A549 (cell line): ENCODE measurements around the gene TUBB6. TPM values are rescaled to one million over a fixed set of nuclear protein-coding genes. Genes with fewer than 3 reads are reported as not detected.
A peak's percentile ranks its signal among the peaks of the same experiment; 100 is the strongest.

ENCODE experiments used
- ATAC-seq, 2 experiments: fragments of 200-7000 bp in 1 of 2; fragments of >200 bp in 1 of 2; cut with Nextera tagmentation in 1 of 2; cut with Tn5 transposase in 1 of 2; 3 replicates each; pipeline versions ENCODE4 v1.8.0 to v1.9.1; 2018 to 2020; ENCODE audit warnings: mild to moderate bottlenecking in 1 of 2, moderate library complexity in 1 of 2
- CTCF ChIA-PET: fragments of 300-600 bp; sonication (Branson Sonifier 250); formaldehyde crosslinking; extraction: SDS; loops from one replicate; lab custom pipeline; 2021; ENCODE audit warnings: antibody characterized with exemption, inconsistent platforms; lab: Yijun Ruan, JAX
- POLR2A ChIA-PET: fragments of 350-600 bp; formaldehyde crosslinking; extraction: SDS; loops from one replicate; lab custom pipeline; 2021; ENCODE audit warnings: antibody characterized with exemption, inconsistent platforms; lab: Yijun Ruan, JAX
- DNase-seq, 2 experiments: peaks; one replicate each; pipeline versions ENCODE4 v3.0.0 to v3.0.0-alpha.2; 2011 to 2016; ENCODE audit warnings: low read depth in 1 of 2, low spot score in 1 of 2
- FAIRE-seq: peaks from 2 replicates; lab custom pipeline; 2011; peaks lifted over from hg19 to GRCh38; lab: Jason Lieb, UNC
- H3K27ac ChIP-seq, 2 experiments: fragments of >200 bp; sonication (Bioruptor Twin); formaldehyde crosslinking; 3 replicates each; pipeline ENCODE4 v1.5.1; 2016 to 2017
- H3K4me1 ChIP-seq: fragments of >200 bp; sonication (Bioruptor Twin); formaldehyde crosslinking; 3 replicates; pipeline ENCODE4 v1.6.1; 2016
- H3K4me2 ChIP-seq: fragments of >200 bp; sonication (Bioruptor Twin); formaldehyde crosslinking; 3 replicates; pipeline ENCODE4 v1.6.1; 2016
- H3K4me3 ChIP-seq: fragments of >200 bp; sonication (Bioruptor Twin); formaldehyde crosslinking; 3 replicates; pipeline ENCODE4 v1.5.1; 2016
- H3K9me3 ChIP-seq: fragments of >200 bp; sonication (Bioruptor Twin); formaldehyde crosslinking; 3 replicates; pipeline ENCODE4 v1.6.1; 2016
- BHLHE40 ChIP-seq: IDR thresholded peaks from 2 replicates; pipeline ENCODE4 v1.6.1; 2012; ENCODE audit warnings: low read depth, low read length, inconsistent platforms
- CBX8 ChIP-seq: fragments of 200-600 bp; sonication (generic); IDR thresholded peaks from 2 replicates; pipeline ENCODE4 v1.6.1; 2016
- CEBPB ChIP-seq, 2 experiments: fragments of >200 bp in 1 of 2; sonication (Bioruptor Twin) in 1 of 2; formaldehyde crosslinking in 1 of 2; IDR thresholded peaks; 2 replicates each; pipeline ENCODE4 v1.6.1; 2012 to 2016
- JUN ChIP-seq, 2 experiments: fragments of >200 bp; sonication (Bioruptor Twin); formaldehyde crosslinking; IDR thresholded peaks; 2 replicates in 1 of 2; 3 replicates in 1 of 2; pipeline ENCODE4 v1.6.1; 2016 to 2017
- NPAS2 ChIP-seq: fragments of 250-450 bp; sonication (Bioruptor Pico); IDR thresholded peaks from 2 replicates; pipeline ENCODE4 v1.8.0; 2022; ENCODE audit warnings: mild to moderate bottlenecking, moderate library complexity, borderline replicate concordance
- POLR2A ChIP-seq: IDR thresholded peaks from 2 replicates; pipeline ENCODE4 v1.6.1; 2012; ENCODE audit warnings: mild to moderate bottlenecking, low read length
- RARB ChIP-seq: fragments of 250-450 bp; sonication (Bioruptor Pico); IDR thresholded peaks from 2 replicates; pipeline ENCODE4 v1.8.0; 2021; ENCODE audit warnings: mild to moderate bottlenecking, moderate library complexity
- RCOR1 ChIP-seq: fragments of 150-350 bp; IDR thresholded peaks from 2 replicates; pipeline ENCODE4 v1.6.1; 2014; ENCODE audit warnings: antibody characterized with exemption, low read length, low read depth
- RFX5 ChIP-seq: fragments of 450-650 bp; IDR thresholded peaks from 2 replicates; pipeline ENCODE4 v1.7.1; 2014; ENCODE audit warnings: antibody characterized with exemption, mild to moderate bottlenecking, moderate library complexity
- TFCP2L1 ChIP-seq: fragments of 250-450 bp; sonication (Bioruptor Pico); IDR thresholded peaks from 2 replicates; pipeline ENCODE4 v1.5.0; 2021; ENCODE audit warnings: mild to moderate bottlenecking
- ZFP36 ChIP-seq: fragments of 450-650 bp; IDR thresholded peaks from 2 replicates; pipeline ENCODE4 v1.6.1; 2014; ENCODE audit warnings: borderline replicate concordance; ENCODE audit not compliant: partially characterized antibody
- WGBS: methylation state at CpG from one replicate; pipeline ENCODE4 v1.1.6; 2017; ENCODE audit errors: missing lambda C conversion rate; 5-methylcytosine and 5-hydroxymethylcytosine counted together
- polyA plus RNA-seq, 4 experiments: library from polyadenylated mRNA; depleted of rRNA in 3 of 4; stranded (reverse); fragments of >200 nt; fragmentation: RNase III in 1 of 4; extraction: RNeasy Plus Mini Kit Qiagen cat#74134 plus additional on column Dnase treatment in 1 of 4; gene quantifications; 2 replicates in 3 of 4; 3 replicates in 1 of 4; pipeline ENCODE4 v1.2.3, GENCODE V29; 2011 to 2017
- TF ChIP-seq, protein P1 (sequence below): fragments of >200 bp; sonication (Bioruptor Twin); formaldehyde crosslinking; IDR thresholded peaks from 3 replicates; pipeline ENCODE4 v1.5.1; 2016
- TF ChIP-seq, protein P2 (sequence below): IDR thresholded peaks from 2 replicates; pipeline ENCODE4 v1.6.1; 2012
- TF ChIP-seq, protein P3 (sequence below): IDR thresholded peaks from 2 replicates; pipeline ENCODE4 v1.6.1; 2012; ENCODE audit warnings: low read depth, borderline replicate concordance
- TF ChIP-seq, protein P4 (sequence below): fragments of 450-650 bp; IDR thresholded peaks from 2 replicates; pipeline ENCODE4 v1.6.1; 2014; ENCODE audit warnings: antibody characterized with exemption
- TF ChIP-seq, protein P5 (sequence below): fragments of 150-350 bp; IDR thresholded peaks from 2 replicates; pipeline ENCODE4 v1.6.1; 2014; ENCODE audit warnings: low read depth, mild to moderate bottlenecking, low read length
- TF ChIP-seq, protein P6 (sequence below): fragments of >200 bp; sonication (Bioruptor Twin); formaldehyde crosslinking; IDR thresholded peaks from 3 replicates; pipeline ENCODE4 v1.6.1; 2016

Gene TUBB6
- polyA plus RNA-seq, 2 of the 4 experiments (the other 2 are of a cell fraction) = 88.5 to 235 TPM

DNA sequence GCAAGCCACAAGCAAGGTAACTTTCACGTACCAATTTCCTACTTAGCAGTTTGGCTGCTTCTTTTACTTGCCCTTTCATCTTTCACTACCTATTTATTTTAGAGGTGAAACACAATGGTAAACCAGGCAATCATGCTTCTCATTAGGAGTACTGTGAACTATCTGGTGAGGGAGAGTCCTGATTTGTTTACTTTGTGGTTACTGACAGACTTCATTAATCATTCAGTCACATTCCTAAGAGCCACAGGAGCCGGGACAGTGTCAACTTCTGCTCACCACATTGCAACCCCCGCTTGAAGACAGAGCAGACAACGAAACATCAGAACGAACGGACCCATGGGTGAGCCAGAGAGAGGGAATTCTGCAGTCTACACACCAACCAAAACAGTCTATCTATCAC is 28.8 kb downstream of the TUBB6 start:
- no peak overlapping the region for H3K27ac ChIP-seq
- FAIRE-seq = no peak
- POLR2A ChIA-PET = no interaction called here
- ATAC-seq = peak in 1 of 2 experiments; percentile 21; a peak in 3 of 6 replicates
- no peak overlapping the region for H3K4me3 ChIP-seq
- peak overlapping the region; percentile 45; the same call in 2 of the 3 replicates for H3K4me2 ChIP-seq
- 30% methylated on average over 6 of the region's 6 CpGs for WGBS
- CTCF ChIA-PET = interaction anchor here (4.0 kb wide), 1 partner anchor 9 kb away, joined by 23 read pairs; no protein-coding TSS in a partner anchor
- TF ChIP-seq, protein P1, sequence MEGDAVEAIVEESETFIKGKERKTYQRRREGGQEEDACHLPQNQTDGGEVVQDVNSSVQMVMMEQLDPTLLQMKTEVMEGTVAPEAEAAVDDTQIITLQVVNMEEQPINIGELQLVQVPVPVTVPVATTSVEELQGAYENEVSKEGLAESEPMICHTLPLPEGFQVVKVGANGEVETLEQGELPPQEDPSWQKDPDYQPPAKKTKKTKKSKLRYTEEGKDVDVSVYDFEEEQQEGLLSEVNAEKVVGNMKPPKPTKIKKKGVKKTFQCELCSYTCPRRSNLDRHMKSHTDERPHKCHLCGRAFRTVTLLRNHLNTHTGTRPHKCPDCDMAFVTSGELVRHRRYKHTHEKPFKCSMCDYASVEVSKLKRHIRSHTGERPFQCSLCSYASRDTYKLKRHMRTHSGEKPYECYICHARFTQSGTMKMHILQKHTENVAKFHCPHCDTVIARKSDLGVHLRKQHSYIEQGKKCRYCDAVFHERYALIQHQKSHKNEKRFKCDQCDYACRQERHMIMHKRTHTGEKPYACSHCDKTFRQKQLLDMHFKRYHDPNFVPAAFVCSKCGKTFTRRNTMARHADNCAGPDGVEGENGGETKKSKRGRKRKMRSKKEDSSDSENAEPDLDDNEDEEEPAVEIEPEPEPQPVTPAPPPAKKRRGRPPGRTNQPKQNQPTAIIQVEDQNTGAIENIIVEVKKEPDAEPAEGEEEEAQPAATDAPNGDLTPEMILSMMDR = no peak
- no peak for DNase-seq
- no peaks in the 10 kb centered on the region for H3K9me3 ChIP-seq
- peaks cover 14% of the 10 kb centered on the region for H3K4me1 ChIP-seq

DNA sequence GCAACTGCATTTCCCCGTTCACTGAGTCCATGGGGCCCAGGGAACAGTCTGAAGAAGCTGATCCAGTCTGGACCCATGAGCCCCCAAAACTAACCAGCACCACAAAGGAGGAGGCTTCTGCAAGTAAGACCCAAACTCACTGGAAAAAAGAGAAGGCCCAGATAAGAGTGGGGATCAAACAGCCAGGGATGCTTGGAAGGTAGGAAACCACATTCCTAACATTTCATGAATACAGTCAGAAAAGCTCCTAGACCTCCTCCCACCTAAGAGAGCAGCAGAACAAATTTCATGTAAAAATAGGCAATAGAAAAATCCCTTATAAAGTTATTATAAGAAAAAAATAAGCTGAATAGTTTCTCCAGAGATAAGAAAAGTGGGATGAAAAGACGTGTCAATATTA is 30.3 kb downstream of the TUBB6 start:
- H3K27ac ChIP-seq = no peak overlapping the region
- H3K4me1 ChIP-seq = peaks cover 14% of the 10 kb centered on the region
- H3K4me3 ChIP-seq = no peak overlapping the region
- CTCF ChIA-PET = interaction anchor here (4.0 kb wide), 1 partner anchor 10 kb away, joined by 23 read pairs; no protein-coding TSS in a partner anchor
- WGBS = 86% methylated on average over 2 of the region's 2 CpGs
- H3K4me2 ChIP-seq = no peak overlapping the region
- DNase-seq (no peak), FAIRE-seq (no peak)
- TF ChIP-seq, protein P2, sequence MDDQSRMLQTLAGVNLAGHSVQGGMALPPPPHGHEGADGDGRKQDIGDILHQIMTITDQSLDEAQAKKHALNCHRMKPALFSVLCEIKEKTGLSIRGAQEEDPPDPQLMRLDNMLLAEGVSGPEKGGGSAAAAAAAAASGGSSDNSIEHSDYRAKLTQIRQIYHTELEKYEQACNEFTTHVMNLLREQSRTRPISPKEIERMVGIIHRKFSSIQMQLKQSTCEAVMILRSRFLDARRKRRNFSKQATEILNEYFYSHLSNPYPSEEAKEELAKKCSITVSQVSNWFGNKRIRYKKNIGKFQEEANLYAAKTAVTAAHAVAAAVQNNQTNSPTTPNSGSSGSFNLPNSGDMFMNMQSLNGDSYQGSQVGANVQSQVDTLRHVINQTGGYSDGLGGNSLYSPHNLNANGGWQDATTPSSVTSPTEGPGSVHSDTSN = no peak
- TF ChIP-seq POLR2A (no peak), CEBPB (IDR thresholded peaks at IDR 0.05) (no peak), CBX8 (no peak), JUN (IDR thresholded peaks at IDR 0.05) (no peak), RFX5 (no peak), TFCP2L1 (CRISPR knock-in tag) (no peak), RCOR1 (no peak), ZFP36 (no peak), BHLHE40 (no peak), NPAS2 (CRISPR knock-in tag) (no peak), RARB (CRISPR knock-in tag) (no peak)
- TF ChIP-seq, protein P1 = no peak
- TF ChIP-seq, protein P3, sequence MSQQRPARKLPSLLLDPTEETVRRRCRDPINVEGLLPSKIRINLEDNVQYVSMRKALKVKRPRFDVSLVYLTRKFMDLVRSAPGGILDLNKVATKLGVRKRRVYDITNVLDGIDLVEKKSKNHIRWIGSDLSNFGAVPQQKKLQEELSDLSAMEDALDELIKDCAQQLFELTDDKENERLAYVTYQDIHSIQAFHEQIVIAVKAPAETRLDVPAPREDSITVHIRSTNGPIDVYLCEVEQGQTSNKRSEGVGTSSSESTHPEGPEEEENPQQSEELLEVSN = no peak
- TF ChIP-seq, protein P4, sequence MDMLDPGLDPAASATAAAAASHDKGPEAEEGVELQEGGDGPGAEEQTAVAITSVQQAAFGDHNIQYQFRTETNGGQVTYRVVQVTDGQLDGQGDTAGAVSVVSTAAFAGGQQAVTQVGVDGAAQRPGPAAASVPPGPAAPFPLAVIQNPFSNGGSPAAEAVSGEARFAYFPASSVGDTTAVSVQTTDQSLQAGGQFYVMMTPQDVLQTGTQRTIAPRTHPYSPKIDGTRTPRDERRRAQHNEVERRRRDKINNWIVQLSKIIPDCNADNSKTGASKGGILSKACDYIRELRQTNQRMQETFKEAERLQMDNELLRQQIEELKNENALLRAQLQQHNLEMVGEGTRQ = no peak
- TF ChIP-seq, protein P5, sequence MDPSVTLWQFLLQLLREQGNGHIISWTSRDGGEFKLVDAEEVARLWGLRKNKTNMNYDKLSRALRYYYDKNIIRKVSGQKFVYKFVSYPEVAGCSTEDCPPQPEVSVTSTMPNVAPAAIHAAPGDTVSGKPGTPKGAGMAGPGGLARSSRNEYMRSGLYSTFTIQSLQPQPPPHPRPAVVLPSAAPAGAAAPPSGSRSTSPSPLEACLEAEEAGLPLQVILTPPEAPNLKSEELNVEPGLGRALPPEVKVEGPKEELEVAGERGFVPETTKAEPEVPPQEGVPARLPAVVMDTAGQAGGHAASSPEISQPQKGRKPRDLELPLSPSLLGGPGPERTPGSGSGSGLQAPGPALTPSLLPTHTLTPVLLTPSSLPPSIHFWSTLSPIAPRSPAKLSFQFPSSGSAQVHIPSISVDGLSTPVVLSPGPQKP = no peak
- TF ChIP-seq, protein P6, sequence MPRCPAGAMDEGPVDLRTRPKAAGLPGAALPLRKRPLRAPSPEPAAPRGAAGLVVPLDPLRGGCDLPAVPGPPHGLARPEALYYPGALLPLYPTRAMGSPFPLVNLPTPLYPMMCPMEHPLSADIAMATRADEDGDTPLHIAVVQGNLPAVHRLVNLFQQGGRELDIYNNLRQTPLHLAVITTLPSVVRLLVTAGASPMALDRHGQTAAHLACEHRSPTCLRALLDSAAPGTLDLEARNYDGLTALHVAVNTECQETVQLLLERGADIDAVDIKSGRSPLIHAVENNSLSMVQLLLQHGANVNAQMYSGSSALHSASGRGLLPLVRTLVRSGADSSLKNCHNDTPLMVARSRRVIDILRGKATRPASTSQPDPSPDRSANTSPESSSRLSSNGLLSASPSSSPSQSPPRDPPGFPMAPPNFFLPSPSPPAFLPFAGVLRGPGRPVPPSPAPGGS = no peak
- TF ChIP-seq, all 56 proteins: peak for 0
- POLR2A ChIA-PET = no interaction called here
- ATAC-seq = no peak
- H3K9me3 ChIP-seq = no peaks in the 10 kb centered on the region
